GM21381 (cell line): ENCODE data around the gene NMNAT2.
"Not testable (repeated sequence)": the region's sequence is repeated elsewhere in the genome, so short reads cannot be mapped to it uniquely, and the experiment has no call there.

Experiments
- ATAC-seq: cut with Tn5 transposase; IDR thresholded peaks from one replicate; pipeline ENCODE4 v1.9.1; 2021; ENCODE audit warnings: mild to moderate bottlenecking, moderate library complexity; ENCODE audit not compliant: unreplicated experiment

Gene NMNAT2

GRCh38 chr1:183419399-183419798 lies 1.2 kb upstream of the NMNAT2 start:
- ATAC-seq, result no peak

DNA sequence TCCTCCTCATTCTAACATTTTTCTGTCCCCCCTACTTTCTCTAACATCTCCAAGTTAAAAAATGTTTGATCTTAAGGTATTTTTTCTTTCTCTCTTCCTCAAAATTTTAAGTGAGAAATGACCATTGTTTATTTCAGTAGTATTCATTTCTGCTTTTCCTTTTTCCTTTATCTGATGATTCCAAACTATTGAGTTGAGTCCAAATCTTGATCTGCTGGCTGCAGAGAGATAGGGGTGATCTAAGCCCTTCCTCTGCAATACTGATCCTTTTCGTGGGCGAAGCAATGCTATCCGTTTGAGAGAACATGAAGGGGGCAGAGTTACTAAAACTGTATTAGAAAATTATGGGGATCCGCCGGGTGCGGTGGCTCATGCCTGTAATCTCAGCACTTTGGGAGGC lies 516 bp upstream of the NMNAT2 start:
- no peak for ATAC-seq

DNA sequence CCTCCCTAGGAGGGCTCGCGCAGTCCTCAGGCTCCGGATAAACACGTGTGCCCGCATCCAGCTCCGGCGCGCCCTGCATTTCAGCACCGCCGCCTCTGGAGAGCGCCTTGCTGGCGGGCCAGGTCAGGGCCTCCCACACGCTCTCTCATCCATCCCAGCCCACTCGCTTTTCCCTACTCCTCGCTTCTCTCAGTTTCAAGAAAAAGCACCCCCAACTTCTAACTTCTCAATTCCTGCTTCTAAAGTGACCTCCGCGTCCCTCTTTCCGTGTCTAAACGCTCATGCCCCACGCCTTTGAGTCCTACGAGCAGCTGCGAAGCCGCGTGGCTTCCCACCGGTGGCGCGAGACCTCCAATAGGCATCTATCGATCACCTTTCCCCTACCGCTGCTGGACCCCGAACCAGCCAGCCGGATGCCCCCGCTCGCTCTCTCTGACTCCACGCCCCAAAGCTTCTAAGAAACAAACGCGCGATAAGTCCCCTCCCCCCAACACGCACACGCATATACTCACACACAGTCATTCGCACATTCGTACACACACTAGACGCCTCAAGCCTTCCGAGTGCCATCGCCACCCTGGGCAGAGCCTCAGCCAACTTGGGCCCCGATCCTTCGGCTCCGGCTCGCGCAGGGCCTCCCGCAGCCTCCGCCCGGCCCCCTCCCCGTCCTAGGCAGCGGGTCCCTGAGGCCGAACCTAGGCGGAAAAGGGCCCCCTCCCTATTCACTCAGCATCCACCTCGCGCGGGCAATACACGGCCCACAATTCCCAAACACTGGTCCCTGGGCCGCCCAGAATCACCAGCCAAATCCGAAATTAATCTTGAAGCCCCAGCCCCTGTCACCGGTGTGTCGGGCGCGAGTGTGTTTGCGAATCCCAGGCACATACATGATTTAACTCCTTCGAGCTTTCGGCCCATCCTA lies 1.1 kb downstream of the NMNAT2 start:
- no peak for ATAC-seq

GRCh38 chr1:183414365-183414764 lies 3.8 kb downstream of the NMNAT2 start:
- ATAC-seq, result no peak

DNA sequence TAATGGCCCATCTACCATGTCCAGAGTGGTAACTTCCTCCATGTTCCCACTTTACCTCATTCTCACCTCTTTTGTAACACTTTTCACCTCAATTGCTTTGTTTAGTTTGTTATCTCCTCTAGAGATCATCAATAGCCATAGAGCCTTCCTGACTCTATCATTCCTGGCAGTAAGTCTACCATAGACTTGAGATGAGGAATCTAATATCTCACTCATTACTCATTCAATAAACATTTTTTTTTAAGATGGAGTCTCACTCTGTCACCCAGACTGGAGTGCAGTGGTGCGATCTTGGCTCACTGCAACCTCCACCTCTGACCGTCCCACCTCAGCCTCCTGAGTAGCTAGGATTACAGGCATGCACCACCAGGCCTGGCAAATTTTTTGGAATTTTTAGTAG lies 7.1 kb downstream of the NMNAT2 start:
- no peak for ATAC-seq

- ATAC-seq, result no peak
Measured at GRCh38 chr1:183407961-183408360, 10.2 kb downstream of the NMNAT2 start.

- no peak for ATAC-seq
Measured at GRCh38 chr1:183407474-183407873, 10.7 kb downstream of the NMNAT2 start.

DNA sequence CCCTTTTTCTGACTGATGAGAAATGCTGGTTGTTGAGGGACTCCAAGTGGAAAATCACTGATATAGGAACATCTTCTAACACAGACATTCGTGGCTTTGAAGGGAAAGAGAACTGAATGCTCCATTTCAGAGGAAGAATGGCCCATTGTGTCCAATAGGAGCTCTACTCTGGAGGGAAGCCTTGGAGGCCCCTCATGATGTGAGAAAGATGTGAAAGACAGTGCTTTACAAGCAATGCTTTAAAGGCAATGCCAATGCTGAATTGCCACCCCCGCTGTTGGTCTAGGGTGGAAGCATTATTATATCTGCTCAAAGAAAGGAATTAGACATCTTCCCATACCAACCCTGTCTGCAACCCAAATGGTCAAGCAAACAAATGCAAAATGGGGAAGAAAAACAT lies 13.7 kb downstream of the NMNAT2 start:
- no peak for ATAC-seq

GRCh38 chr1:183403498-183403897 lies 14.7 kb downstream of the NMNAT2 start:
- no peak for ATAC-seq

DNA sequence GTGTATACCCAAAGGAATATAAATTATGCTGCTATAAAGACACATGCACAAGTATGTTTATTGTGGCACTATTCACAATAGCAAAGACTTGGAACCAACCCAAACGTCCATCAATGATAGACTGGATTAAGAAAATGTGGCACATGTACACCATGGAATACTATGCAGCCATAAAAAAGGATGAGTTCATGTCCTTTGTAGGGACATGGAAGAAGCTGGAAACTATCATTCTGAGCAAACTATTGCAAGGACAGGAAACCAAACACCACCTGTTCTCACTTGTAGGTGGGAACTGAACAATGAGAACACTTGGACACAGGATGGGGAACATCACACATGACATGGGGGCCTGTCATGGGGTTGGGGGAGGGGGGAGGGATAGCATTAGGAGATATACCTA lies 16.6 kb downstream of the NMNAT2 start:
- not testable (repeated sequence) for ATAC-seq

- ATAC-seq, result no peak
Measured at GRCh38 chr1:183394435-183394834, 23.7 kb downstream of the NMNAT2 start.

DNA sequence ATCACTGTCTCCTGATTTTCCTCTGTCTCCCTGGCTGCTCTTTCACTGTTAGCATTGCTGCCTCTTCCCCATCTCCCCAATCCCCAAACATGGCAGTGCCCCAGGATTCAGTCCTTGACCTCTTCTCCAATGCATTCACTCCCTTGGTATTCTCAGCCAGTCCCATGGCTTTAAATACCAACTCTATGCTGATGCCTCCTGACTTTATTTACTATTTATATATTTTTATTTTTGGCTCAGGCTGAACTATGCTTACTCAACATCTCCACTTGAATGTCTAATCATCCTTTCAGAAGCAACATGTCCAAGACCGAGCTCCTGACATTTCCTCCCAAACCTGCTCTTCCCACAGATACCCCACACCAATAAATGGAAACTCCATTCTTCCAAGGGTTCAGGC lies 26.3 kb downstream of the NMNAT2 start:
- ATAC-seq, result no peak

DNA sequence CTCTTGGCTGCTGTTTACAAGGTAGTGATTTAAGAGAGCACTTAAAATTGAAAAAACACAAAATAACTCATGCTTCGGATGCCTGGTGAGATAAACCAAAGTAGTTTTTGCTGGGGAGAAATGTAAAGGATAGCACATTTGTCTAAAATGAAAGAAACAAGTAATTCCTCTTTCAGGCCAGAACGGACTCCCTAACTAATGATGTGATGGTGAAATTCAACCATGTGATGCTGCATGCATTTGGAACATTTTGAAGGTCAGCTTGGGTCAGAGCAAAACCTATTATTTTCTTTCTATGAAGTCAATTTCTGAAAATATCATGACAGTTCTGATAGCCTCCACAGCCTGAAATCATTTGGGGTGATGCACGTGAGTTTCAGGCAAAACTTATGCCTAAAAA lies 27.6 kb downstream of the NMNAT2 start:
- ATAC-seq, result no peak

DNA sequence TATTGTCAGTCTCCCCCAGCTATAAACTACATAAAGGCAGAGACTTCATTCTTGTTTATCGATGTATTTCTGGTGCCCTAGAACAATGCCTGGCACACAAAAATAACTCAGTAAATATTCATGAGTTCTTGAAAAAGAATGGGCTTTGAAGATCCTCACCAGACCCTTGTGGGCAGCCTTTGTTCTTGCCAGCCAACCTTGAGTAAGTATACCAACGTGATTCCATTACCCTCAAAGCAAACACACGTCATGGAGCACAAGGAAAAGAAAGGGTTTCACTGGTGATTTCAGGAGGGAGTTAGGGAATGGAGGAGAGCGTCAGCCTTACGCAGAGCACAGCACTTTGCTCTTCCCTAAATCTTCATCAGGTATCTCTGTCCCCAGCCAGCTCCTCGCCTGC lies 29.4 kb downstream of the NMNAT2 start:
- no peak for ATAC-seq

GRCh38 chr1:183385340-183386144 lies 32.6 kb downstream of the NMNAT2 start:
- no peak for ATAC-seq

DNA sequence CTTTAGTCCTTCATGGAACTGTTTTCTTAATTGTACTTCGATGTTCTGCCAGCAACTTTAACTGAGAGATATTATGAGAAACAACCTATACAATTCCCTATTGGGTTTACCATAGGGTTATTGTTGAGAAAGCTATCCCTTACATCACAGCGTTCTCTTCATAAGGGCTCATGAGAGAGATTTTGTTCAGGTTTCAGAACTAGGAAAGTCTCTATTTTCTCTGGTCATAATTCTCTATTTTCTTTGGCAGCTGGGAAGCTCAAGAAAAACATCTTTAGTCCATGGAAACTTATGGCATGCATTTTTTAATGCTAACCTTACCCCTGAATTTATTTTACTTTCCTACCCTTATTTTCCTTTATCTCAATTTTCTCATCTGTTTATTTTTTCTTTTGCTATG lies 38.2 kb downstream of the NMNAT2 start:
- no peak for ATAC-seq

DNA sequence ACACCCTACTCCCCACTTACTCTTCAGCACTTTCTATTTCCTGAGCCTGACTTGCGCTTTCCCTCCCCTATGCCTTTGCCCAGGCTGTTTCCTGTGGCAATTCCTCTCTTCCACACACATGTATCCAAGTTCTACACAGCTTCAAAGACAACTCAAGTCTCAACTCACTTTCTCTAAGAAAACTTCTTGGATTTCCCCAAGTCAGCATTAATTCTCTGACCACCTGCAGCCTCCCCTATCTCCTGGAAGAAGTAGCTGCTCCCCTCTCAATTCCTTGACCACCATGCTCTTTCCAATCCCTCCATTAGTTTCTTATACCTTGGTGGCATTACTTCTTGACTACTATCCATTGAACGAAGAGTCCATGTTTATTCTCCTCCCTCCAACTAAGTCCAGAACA lies 42.8 kb downstream of the NMNAT2 start:
- no peak for ATAC-seq

DNA sequence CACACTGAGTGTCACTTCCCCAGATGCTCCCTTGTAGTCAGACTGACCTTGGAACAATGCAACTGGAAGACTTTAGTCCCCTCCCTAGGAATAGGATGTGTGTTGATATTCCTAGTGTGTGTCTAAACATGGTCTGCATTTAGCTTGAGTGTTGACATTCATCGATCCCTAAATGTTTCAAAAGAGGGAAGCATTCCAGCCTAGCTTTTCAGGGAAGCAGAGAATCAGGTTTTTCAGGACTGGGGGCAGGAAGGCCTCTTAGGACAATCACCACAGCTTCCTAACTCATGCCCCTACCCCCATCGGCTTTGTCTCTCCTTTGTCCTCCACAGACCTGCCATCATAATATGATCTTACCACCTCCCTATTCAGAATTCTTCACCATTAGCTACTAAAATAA lies 43.4 kb downstream of the NMNAT2 start:
- no peak for ATAC-seq

GRCh38 chr1:183372586-183373230 lies 45.5 kb downstream of the NMNAT2 start:
- ATAC-seq, result no peak

DNA sequence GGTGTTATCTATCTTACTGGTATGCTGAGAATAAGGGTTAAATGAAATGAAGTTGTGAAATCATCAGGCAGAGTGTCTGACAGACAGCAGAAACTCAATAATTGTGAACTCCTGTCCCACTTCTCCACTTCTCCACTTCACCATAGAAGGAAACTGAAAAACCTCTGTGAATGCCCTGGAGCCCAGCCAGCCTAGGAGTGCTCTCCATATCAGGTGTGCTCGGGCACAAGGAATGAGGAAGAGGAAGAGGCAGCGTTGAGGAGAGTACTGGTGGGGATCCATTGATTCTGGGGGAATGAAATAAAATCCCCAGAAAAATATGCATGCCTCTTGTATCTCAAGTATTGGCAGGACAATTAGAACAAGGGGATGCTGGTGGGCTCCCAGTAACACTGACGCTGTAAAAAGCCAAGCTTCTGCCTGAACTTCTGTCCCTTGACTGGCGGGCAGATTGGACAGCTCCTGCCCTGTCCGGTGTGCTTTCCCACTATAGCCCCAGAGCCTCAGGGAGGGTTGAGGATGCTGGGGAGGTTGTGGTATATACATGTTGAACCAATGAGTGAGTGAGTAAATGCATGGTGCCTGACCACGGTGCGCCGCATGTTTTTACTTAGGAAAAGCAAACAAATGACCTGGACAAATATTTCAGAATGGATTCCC lies 47.7 kb downstream of the NMNAT2 start:
- ATAC-seq, result no peak
